GM21526 (cell line): ENCODE data around the gene C10orf53.
"Not testable (repeated sequence)": the region's sequence is repeated elsewhere in the genome, so short reads cannot be mapped to it uniquely, and the experiment has no call there.

Experiments
- ATAC-seq: cut with Tn5 transposase; IDR thresholded peaks from one replicate; pipeline ENCODE4 v1.9.1; 2021; ENCODE audit warnings: moderate library complexity; ENCODE audit not compliant: unreplicated experiment, low FRiP score

C10orf53 gene

DNA sequence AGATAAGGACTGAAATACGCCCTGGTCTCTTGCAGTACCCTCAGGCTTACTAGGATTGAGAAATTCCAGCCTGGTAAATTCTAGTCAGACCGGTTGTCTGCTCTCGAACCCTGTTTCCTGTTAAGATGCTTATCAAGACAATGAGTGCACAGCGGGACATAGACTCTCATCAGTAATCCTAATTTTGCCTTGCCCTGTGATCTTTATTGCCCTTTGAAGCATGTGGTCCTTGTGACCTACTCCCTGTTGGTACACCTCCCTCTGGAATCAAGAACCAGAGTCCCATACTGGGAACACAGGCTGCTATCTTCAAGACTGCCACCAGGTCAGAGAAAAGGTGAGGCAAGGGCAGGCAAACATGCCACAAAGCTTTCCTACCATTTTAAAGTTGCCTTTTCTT is 7.2 kb downstream of the C10orf53 start:
- no peak for ATAC-seq

DNA sequence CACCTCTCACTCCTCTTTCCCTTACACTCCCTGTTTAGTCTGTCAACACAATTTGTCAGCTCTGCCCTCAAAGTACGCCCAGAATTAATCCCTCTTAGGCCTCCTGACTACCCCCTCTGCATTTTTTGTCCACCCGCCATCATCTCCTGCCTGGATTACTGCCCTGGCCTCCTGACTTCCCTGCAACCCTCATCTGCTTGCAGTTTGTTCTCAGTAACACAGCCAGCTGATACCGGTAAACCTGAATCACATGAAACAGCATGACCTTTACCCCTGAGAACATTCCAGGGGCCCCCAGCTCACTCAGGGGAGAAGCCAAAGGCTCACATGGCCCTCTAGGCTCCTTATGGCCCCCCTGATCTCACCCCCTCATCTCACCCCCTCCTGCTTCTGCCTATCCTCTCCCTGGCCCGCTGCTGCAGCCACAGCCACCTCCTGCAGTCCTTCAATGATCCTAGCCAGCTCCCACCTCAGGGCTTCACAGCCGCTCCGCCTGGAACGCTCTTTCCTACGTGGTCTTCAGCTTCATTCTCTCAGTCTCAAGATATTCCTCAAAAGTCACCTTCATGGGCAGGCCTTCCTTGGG is 8.9 kb downstream of the C10orf53 start:
- no peak for ATAC-seq

DNA sequence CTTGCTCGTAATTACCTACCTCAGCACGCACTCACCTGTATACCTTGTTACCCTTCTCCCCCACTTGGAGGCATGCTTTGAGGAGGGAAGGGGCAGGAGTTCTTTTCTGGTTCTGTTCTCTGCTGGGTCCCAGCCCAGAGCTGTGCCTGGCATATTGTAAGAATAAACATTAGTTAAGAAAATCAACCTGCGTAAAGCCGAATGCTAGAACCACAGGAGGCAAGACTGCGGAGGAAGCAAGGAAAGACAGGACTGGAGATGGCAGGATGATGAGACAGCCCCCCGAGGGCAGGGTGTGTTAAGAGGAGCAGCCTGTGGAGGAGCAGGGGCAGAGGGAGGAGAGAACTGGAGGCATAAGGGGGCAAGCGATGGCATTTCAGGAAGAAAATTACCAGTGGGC is 9.5 kb downstream of the C10orf53 start:
- no peak for ATAC-seq

DNA sequence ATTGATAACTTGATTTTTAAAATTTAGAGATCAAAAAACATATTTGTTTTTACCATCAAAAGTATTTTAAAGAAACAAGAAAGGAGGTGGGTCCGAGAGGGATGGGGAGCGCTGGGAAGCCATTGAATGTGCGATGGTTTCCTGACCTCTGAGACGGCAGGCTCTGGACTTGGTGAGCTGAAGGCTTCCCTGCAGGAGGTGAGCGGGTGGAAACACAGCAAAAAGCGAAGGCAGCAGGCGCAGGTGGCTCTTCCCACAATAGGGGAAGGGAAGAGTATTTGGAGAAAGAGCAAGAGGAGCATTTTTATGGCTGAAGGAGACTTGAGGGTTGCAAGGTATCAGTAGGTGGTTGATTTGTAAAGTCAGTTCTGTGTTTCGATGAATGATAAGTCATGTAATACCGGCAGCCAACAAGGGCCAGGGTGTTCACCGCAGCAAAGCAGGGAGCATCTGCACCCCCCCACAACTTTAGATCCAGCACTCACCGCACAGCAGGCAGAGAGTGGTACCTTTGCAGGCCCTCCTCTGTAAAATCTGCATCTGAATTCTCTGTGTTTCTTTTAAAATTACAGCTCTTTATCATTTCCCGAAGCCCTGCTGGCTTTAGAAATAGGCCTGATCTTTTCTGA is 10.5 kb downstream of the C10orf53 start:
- ATAC-seq, result no peak

DNA sequence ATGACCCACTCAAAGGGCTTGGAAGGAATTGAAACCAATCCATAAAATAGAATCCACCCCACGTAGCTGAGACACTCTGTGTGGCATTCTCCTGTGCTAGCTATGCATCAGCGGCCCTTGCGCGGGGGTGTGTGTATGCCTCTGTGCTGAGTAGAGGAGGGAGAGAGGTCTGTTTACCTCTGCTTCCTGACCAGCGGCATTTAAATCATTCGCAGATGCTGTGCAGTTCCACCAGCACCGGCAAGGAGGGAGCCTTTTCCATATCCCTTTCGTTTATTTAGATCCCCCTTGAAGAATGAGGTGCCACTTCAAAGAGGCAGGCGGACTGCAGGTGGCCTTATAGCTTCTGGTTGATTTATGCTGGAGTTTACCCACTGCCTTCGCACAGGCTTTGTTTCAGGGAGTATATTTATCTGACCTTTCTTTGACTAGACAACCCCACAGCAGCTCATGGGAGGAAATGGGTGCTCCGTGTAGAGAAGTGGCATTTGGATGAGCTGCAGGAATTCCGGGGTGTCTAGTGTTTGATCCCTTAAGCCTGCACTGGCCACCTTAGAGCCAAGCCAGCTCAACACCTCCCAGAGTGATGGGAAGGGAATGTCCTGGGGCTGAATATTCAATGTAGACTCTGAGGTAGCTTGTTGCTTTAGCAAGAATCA is 11.4 kb downstream of the C10orf53 start:
- no peak for ATAC-seq

DNA sequence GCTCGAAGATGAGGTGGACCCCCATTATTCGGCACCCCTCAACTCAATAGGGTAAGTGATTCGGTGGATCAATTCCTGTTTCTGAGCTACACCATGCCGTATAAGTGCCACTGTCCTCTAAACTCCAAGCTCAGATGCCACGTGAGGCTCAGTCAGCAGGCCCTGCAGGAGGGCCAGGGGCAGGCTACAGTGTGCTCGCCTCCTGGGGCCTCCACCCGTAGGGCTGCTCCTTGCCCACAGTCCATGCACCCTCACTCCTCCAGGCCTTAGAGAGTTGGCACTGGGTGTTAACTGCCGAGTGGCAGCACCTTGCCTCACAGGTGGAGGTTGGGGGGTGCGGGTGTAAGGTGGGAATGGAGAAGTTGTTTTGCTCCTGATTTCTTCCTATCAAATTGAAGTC is 12.1 kb downstream of the C10orf53 start:
- ATAC-seq, result no peak

DNA sequence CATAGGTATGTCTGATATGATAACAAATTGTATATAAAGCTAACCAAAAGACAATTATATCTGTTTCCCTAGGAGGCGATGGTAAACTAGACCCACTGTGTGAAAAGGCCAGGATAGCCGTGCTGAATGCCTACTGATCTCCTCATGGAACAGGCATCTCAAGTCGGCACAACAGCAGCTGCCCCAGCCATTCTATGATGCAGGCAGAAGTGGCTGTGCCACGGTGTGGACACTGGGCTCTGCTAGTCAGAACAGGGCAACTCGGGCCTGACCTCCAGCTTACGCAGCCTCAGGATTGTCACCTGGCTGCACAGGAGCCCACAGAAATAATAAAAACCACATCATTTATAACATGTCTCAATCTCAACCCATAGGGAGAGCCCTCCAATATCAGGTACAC is 15.0 kb downstream of the C10orf53 start:
- ATAC-seq, result no peak

DNA sequence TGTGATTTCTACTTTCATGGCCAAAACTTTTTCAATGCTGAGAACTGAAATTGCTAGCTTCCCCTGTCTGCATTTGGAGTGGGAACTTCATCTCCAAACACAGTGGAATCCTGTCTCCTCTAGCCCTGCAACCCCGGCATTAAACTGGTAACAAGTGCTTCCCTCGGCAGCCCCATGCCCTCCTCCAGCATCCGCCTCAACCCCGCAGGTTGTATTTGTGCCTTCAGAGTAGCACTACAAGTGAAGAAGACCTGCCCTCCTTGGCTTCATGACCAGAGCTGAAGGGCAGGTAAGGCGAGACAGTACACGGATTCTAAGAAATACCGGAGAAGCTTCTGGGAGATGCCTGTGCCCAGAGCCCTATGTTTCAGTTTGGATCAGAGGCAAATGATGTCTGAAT is 16.9 kb downstream of the C10orf53 start:
- ATAC-seq, result no peak

DNA sequence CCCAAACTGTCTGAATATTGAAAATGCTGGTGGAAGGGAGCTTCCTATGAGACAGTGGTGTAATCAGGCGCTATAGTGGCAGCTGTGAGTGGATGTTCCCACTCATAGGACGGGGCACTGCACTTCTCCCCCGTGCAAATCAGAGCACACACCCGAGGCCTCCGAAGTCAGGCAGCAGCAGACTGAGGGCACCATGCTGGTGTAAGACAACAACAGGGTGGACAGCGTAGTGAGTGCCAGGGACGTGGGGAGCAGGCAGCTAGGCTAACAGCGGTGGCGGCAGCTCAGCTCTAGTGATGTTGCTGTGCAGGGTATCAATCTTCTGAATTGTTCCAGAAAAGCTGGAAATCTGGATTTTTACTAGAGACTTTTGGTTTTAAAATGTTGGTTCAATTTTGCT is 19.2 kb downstream of the C10orf53 start:
- no peak for ATAC-seq

DNA sequence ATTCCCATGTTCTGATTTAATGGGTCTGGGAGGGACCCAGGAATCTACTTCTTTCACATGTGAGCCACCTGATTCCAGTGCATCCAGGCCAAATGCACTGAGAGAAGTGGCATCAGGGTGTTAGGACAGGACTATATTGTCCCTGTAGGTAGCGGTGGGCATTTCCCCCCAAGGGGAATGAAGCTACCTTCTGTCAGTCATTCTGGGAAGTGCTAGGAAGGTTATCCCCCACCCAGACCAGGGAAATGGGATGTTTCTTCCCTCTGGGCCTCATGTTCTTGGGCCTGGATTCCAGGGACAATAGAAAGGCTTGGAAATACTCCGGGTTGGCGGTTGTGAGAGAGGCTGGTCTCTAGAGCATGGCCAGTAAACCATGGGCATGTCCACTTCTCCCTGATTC is 20.8 kb downstream of the C10orf53 start:
- no peak for ATAC-seq

DNA sequence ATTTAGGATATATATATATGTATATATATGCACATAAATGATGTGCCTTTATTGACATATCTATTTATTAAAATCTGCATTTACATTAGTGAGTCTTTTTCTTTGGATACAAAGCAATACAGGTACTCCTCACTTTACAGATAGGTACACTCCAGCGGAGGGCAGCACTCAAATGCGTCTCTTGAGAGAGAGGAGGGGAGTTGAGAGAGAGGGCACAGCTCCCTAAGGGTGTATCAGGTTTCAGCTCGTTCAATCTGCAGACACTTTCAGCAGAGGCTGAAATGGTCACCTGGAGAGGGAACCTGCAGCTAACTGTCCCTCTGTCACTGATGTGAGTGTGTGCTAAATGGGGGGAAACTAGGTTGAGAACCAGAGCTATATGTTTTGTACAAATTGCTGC is 21.5 kb downstream of the C10orf53 start:
- ATAC-seq, result no peak

DNA sequence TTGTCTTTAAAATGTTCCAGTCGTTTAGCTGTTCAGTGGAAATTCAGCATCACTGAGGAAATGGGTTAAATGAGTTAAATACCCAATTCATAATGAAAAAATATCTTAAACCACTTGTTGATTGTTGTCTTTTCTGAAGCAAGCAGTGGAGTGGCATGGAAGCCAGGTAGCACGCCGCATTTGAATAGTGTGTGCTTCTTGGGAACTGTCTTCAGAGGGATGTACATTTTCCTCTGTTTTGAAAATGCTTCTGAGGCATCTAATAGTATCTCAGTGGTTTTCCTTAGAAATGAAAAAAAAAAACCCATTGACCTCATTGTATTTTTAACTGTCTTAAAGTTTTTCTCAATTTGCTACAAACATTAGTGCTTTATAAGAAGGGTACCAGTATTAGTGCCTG is 28.1 kb downstream of the C10orf53 start:
- ATAC-seq, result no peak

DNA sequence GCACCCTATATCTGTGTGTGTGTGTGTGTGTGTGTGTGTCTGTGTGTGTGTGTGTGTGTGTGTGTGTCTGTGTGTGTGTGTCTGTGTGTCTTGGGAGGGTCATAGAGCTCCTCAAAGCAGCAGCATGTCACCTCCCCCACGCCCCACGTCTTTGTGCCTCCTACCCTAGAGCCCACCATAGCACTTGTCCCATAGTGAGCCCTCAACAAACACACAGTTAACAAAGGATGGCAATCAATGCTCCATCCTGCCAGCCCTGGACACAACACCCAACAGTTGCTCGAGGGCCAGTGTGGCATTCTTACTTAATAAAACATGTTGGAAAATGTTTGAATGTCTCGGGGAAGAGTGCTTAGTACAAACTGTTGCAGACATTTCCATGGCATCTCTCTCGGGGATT is 30.5 kb downstream of the C10orf53 start:
- no peak for ATAC-seq

DNA sequence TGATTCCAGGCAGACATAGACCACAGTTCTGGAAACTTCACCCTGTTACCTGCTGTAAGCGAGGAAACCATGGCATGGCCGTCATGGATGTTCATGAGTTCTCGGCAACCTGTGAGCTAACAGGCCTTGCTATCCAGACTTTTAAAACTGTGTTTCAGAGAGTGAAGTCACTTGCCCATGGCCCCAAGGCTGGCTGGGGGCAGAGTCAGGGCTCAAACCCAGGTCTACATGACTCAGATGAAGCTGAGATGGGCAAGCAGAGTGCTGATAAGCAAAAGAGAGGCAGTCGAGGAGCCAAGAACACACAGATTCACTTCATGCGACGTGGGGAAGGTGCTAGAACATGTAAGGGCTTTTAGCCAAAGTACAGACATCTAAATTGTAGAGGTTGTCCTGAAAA is 31.5 kb downstream of the C10orf53 start:
- no peak for ATAC-seq

DNA sequence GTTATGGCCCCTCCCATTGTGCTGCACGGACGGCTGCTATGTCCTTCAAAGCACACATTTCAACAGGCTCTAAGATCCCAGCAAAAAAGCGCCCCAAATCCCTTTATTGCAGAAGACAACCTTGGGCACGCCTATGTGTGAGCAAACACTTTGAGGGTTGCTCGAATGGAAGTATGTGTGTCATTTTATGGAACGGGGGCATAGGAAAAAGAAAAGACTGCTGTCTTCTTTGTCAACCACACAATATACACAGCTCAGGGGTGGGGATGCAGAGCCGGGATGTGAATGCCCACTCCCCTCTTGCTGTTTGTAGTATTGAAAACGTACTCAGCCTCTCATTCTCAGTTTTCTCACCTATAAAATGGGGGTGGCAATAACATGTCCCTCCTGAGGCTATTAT is 32.0 kb downstream of the C10orf53 start:
- ATAC-seq, result no peak

DNA sequence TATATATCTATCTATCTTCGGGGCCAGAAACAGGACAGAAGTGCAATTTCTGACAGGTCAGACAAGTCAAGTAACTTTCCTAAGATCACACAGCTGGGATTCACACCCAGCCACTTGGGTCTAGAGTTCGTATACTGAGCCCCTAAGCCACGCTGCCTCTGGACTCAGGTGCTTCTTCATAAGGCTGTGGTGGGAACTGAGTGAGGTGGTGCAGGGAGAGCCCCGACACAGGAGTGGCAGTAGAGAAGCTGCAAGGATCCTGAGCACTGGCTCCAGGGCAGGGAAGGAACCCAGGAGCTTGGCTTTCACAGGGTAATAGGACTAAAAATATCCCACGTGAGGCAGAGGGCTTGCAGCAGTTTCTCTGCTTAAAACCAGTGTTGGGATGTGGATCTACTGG is 33.8 kb downstream of the C10orf53 start:
- ATAC-seq, result no peak

DNA sequence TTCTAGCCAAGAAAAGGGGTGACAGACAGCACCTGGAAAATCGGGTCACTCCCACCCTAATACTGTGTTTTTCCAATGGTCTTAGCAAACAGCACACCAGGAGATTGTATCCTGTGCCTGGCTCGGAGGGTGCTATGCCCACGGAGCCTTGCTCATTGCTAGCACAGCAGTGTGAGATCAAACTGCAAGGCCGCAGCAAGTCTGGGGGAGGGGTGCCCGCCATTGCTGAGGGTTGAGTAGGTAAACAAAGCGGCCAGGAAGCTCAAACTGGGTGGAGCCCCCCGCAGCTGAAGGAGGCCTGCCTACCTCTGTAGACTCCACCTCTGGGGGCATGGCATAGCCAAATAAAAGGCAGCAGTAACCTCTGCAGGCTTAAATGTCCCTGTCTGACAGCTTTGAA is 35.7 kb downstream of the C10orf53 start:
- ATAC-seq, result not testable (repeated sequence)

DNA sequence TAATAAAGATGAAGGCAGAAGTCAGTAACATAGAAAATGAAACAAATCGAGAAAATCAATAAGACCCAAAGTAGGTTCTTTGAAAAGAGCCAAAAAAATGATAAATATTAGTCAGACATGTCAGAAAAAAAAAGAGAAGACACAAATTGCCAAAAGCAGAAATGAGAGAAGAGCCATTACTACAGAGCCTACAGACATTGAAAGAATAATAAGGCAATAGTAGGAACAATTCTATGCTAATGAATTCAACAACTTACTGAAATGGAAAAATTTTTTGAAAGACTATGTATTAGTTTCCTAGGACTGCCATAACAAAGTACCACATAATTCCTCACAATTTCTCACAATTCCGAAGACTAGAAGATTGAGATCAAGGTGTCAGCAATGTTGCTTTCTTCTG is 47.1 kb downstream of the C10orf53 start:
- ATAC-seq, result no peak

DNA sequence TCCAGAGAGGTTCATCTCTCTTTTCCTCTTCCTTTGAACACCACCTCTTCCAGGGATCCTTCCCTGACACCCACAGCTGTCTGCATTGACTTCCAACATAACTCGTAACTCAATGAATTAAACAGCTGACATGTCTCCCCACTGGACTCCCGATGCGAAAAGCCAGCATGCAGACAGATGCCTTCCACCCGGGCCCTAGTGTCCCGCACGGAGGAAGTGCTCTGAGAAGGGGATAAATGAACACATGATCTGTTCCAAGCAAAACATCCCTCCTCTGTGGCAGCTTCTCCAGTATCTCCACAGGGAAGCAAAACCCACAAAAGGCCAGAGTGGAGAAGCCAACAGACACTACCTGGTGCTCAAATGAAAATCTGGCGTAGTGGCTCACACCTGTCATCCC is 54.4 kb downstream of the C10orf53 start:
- ATAC-seq, result no peak

DNA sequence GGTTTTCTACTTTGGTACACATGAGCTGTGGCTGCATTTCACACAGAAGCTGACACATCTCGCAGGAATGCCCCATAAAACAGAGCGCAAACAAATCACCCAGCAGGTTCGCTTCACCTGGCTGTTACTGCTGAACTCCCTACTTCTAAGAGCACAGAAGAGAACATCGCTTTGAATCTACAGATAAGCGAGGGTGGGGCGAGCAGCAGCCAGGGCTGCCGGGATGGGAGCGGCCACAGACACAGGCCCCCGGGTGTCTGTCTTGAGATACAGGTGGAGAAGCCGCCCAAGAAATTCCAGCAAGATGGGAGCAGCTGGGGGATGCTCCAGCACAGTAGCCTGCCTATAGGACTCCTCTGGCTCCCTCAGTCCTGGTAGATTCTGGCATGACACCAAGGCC is 55.2 kb downstream of the C10orf53 start:
- no peak for ATAC-seq

DNA sequence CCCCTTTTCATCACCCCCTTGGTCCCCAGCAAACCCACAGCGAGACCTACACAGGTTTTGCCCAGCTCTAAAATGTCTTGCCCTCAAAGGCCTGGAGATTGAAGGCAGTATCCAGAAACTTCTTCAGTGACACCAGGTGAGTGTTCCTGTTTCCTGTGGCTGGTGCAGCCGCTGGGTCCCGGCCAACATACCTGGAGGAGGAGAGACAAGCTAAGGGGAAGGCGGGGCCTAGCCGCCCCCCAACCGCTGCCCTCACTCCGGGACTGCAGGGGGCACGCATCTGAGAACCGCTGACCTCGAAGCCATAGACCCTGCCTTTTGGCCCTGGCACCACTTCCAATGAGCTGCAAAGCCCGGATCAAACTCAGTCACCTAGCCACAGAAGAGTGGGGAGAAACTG is 55.7 kb downstream of the C10orf53 start:
- no peak for ATAC-seq

DNA sequence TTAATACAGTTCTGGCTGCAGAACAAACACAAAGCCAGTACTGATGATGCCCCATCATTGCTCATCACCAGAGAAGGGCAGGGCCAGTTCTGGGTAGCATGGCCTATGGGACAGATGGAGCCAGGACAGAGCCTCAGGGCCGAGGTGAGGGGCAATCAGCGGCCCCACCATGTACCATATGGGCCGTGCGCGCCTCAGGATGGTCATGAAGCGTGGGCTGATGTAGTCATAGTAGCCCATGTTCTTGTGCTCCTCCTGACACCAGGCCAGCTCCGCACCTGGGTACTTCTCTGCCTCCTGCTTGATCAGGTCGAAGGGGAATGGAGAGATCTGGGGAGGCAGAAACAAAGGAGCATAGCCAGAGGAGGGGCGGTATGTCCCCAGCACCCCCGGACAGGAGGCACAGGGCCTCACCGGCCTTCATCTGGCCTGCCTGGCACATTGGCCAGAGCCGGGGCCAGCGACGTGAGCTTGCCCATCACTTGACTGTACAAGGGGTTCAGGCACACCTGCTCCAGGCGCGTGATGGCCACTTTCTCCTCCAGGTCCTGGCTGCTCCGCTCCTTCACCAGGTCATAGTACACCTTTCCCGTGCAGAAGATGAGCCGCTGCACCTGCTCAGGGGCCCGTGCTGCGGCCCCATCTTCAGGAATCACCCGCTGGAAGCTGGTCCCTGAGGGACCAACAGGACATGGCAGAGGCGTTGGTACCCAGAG is 56.6 kb downstream of the C10orf53 start:
- no peak for ATAC-seq
